ENCODE data around the gene DOCK1.

DOCK1 gene

DNA sequence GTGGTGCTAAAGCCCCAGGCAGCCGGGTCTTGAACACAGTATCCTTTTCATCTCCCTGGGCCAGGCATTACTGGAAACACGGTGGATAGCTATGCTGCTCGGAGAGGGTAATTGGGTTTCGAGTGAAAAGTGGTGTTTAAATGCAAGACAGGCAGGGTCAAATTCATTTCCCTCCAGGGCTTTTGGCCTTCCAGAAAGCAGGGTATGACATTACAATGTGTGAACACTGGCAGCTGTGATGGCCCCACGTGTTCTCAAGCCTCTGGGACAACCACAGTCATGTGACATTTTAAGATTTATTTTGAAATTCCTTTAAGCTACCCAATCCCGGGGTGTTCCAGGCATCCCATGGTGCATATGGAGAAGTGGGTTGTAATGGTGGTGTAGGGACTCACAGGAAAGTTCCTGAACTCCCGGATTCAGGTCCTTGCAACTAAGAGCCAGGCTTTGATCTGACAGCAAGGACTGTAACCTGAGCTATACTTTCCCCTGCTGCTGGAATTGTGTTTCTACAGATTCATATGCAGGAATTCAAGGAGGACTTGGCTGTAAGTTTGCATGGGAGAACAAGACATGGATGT lies 244.4 kb downstream of the DOCK1 start:
- no peak for DNase-seq
- TF ChIP-seq, protein P1, sequence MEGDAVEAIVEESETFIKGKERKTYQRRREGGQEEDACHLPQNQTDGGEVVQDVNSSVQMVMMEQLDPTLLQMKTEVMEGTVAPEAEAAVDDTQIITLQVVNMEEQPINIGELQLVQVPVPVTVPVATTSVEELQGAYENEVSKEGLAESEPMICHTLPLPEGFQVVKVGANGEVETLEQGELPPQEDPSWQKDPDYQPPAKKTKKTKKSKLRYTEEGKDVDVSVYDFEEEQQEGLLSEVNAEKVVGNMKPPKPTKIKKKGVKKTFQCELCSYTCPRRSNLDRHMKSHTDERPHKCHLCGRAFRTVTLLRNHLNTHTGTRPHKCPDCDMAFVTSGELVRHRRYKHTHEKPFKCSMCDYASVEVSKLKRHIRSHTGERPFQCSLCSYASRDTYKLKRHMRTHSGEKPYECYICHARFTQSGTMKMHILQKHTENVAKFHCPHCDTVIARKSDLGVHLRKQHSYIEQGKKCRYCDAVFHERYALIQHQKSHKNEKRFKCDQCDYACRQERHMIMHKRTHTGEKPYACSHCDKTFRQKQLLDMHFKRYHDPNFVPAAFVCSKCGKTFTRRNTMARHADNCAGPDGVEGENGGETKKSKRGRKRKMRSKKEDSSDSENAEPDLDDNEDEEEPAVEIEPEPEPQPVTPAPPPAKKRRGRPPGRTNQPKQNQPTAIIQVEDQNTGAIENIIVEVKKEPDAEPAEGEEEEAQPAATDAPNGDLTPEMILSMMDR (IDR thresholded peaks at IDR 0.05; ENCODE audit: low read depth, low read length) = no peak

DNA sequence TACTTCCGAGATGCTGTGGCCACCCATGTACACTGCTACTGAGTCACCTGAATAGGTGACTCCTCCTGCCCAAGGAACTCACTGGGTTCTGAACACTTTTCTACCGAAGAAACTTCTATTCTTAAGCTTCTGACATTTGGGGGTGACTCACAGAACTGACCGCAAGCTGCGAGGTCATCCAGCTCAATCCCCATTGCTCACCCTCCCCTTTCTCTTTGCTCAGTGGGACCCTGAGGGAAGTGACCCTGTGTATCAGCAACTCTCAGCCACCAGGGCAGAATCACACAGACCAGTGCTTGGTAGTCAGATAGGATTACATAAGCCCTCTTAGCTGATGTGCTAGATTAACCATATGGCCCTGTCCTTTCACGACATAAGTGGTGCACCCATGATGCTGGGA lies 244.9 kb downstream of the DOCK1 start:
- TF ChIP-seq, protein P1 (IDR thresholded peaks at IDR 0.05; ENCODE audit: low read depth, low read length) = peak; percentile 32; the same call in 1 of the 2 replicates
- no peaks in the 10 kb centered on the region for H3K36me3 ChIP-seq
- no peak overlapping the region; the same call in 1 of the 2 replicates for H3K27ac ChIP-seq
- no peaks in the 10 kb centered on the region for H3K27me3 ChIP-seq (ENCODE audit: insufficient read depth, low read depth, severe bottlenecking)
- no peaks in the 10 kb centered on the region for H3K9me3 ChIP-seq (ENCODE audit: severe bottlenecking)
- no peak overlapping the region for H3K4me3 ChIP-seq (ENCODE audit: low read depth, low read length)
- DNase-seq = peak; percentile 75

More for the DNA sequence above, 244.4 kb downstream of the DOCK1 start:
- H3K27ac ChIP-seq = no peak overlapping the region
- H3K36me3 ChIP-seq = no peaks in the 10 kb centered on the region
- no peaks in the 10 kb centered on the region for H3K27me3 ChIP-seq (ENCODE audit: insufficient read depth, low read depth, severe bottlenecking)
- no peaks in the 10 kb centered on the region for H3K9me3 ChIP-seq (ENCODE audit: severe bottlenecking)
- no peak overlapping the region for H3K4me3 ChIP-seq (ENCODE audit: low read depth, low read length)

DNA sequence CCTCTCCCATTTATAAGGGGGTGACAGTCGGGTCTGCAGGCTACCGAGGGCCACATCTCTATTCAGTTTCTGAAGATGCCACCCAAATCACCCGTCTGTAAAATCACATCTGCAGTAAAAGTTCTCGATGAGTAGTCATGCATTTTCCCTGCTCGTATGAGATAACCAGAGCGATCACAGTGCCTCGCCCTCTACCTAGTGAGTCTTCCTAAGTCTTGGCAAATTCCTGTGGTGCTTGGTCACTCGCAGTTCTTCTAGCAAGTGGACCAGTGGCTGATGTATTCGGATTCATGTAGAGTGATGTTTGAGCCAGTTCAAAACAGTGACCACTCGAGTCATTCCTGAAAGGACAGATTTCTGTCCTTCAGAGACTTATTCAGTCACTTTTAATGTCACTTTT lies 246.3 kb downstream of the DOCK1 start:
- DNase-seq = no peak
- Histone ChIP-seq H3K4me3 (ENCODE audit: low read depth, low read length) (no peak overlapping the region), H3K9me3 (ENCODE audit: severe bottlenecking) (no peaks in the 10 kb centered on the region), H3K27me3 (ENCODE audit: insufficient read depth, low read depth, severe bottlenecking) (no peaks in the 10 kb centered on the region), H3K27ac (no peak overlapping the region), H3K36me3 (no peaks in the 10 kb centered on the region)
- TF ChIP-seq, protein P1 (IDR thresholded peaks at IDR 0.05; ENCODE audit: low read depth, low read length) = no peak

DNA sequence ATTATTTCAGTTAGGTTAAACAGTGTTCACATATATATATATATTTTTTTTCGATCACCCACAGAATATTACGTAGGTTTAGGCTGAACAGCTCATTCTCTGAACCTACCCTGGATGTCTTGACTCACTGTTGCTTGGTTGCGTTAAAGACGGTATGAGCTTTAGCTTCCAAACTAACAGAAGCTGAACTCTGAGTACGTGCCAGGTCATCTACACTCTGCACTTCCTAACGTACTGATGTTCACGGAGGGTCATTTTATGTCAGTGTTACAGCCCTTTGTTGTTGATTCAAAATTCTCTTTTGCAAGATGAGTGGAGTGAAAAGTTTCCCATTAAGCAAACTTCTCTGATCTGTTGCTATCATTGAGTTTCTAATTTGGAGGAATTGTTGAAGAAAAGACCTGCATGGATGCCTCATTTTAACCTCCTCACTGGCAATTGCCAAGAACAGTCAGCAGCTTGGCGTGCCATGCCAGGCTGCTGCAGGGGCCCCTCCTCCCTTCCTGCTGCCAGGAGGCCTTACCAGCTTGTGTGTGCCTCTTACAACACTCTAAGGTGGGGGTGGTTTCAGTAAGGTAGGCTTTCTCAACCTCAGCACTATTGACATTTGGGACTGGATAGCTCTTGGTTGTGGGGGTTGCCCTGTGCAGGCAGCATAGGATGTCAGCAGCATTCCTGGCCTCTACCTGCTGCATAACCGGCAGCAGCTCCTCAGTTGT lies 246.9 kb downstream of the DOCK1 start:
- Histone ChIP-seq H3K27ac (no peak overlapping the region), H3K9me3 (ENCODE audit: severe bottlenecking) (no peaks in the 10 kb centered on the region), H3K4me3 (ENCODE audit: low read depth, low read length) (no peak overlapping the region), H3K27me3 (ENCODE audit: insufficient read depth, low read depth, severe bottlenecking) (no peaks in the 10 kb centered on the region), H3K36me3 (no peaks in the 10 kb centered on the region)
- TF ChIP-seq, protein P1 (IDR thresholded peaks at IDR 0.05; ENCODE audit: low read depth, low read length) = no peak
- no peak for DNase-seq

DNA sequence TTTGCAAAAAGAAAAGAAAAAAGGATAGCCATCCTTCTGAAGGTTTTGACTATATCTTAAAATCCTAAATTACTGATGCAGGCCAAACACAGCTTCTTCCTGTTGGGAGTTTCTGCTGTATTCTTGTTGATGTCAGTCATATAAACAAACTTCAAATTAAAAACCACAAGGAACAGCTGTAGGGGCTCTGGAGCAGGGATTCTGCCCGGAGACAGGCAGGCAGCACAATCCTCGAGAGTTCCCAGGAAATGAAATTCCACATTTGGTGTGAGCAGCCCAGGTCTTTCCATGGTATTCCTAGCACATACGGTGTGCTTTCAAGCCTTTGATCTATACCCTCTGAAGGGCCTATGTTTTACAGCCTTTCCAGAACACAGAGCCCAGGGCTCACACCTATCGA lies 248.0 kb downstream of the DOCK1 start:
- Histone ChIP-seq H3K27ac (no peak overlapping the region), H3K36me3 (no peaks in the 10 kb centered on the region), H3K4me3 (ENCODE audit: low read depth, low read length) (no peak overlapping the region), H3K9me3 (ENCODE audit: severe bottlenecking) (no peaks in the 10 kb centered on the region), H3K27me3 (ENCODE audit: insufficient read depth, low read depth, severe bottlenecking) (no peaks in the 10 kb centered on the region)
- TF ChIP-seq, protein P1 (IDR thresholded peaks at IDR 0.05; ENCODE audit: low read depth, low read length) = no peak
- no peak for DNase-seq

Measured in WERI-Rb-1 (cell line).